ENCODE measurements around the gene LRRC37A. TPM values are rescaled to one million over a fixed set of nuclear protein-coding genes. Genes with fewer than 3 reads are reported as not detected.
"Not testable (repeated sequence)": the region's sequence is repeated elsewhere in the genome, so short reads cannot be mapped to it uniquely, and the experiment has no call there.

The LRRC37A gene
- under 1 TPM; 0.44 to 0.95 (median 0.63) TPM for total RNA-seq
- long read RNA-seq, partial matches to known transcripts, result 0 of 1 reads
- long read RNA-seq, other reads (novel, unspliced or antisense), result 1 of 1 reads

DNA sequence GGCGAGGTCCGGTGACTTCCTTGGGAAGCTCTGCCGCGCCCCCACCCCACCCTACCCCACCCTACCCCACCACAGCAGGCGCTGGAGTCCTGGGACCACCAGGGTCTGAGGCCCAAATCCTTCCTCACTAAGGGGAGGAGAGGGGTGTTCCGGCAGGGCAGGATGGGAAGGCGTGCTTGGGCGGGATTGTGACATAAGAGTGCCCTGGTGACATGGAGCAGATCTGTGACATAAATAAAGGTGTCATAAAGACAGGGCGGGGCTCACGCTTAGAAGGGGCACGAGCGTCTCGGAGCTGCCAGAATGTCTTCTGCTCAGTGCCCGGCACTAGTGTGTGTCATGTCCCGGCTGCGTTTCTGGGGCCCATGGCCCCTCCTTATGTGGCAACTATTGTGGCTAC lies at the start of gene LRRC37A:
TSS of gene LRRC37A (plus strand) at position 301 of the 400 bp plus-strand sequence. CDS start at position 304, 3 bp downstream.
- intact Hi-C loops (cut with DNase I); ATAC-seq: not testable (repeated sequence)
- no CpG with 5 or more reads among the region's 16 CpGs for WGBS (ENCODE audit: insufficient coverage, low coverage, low lambda C conversion rate, missing lambda C conversion rate)

DNA sequence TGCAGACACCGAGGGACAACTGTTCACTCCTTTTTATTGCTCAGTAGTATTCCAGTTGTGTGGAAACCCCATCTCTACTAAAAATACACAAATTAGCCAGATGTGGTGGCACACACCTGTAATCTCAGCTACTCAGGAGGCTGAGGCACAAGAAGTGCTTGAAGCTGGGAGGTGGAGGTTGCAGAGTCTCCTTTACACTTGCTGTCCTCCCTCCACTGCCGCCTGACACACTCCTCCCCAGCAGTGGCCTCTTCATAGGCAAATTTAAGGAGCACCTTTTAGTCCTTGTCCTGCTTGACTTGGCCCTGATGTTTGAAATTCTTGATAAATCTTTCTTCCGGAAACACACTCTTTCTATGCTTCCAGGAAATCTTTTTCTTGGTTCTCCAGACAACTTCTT lies 45.8 kb upstream of the LRRC37A start:
- ATAC-seq; H3K27me3 ChIP-seq; intact Hi-C loops (cut with DNase I); H3K36me3 ChIP-seq; DNase-seq; H3K27ac ChIP-seq; H3K4me3 ChIP-seq; H3K4me1 ChIP-seq; H3K9me3 ChIP-seq: not testable (repeated sequence)
- 72% methylated on average over 3 of the region's 3 CpGs for WGBS (ENCODE audit: insufficient coverage, low coverage, low lambda C conversion rate, missing lambda C conversion rate)

More for the DNA sequence above, at the start of gene LRRC37A:
- H3K4me3 ChIP-seq, H3K27ac ChIP-seq, H3K36me3 ChIP-seq, H3K27me3 ChIP-seq, H3K9me3 ChIP-seq, H3K4me1 ChIP-seq, DNase-seq: not testable (repeated sequence)

DNA sequence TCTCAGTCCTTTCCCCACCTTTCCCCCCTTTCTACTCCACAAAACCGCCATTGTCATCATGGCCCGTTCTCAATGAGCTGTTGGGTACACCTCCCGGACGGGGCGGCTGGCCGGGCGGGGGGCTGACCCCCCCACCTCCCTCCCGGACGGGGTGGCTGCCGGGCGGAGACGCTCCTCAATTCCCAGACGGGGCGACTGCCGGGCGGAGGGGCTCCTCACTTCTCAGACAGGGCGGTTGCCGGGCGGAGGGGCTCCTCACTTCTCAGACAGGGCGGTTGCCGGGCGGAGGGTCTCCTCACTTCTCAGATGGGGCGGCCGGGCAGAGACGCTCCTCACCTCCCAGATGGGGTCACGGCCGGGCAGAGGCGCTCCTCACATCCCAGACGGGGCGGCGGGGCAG lies 42.1 kb upstream of the LRRC37A start:
- H3K27me3 ChIP-seq; ATAC-seq; H3K27ac ChIP-seq; H3K36me3 ChIP-seq; H3K9me3 ChIP-seq; DNase-seq; intact Hi-C loops (cut with DNase I); H3K4me3 ChIP-seq; H3K4me1 ChIP-seq: not testable (repeated sequence)
- 83% methylated on average over 12 of the region's 31 CpGs for WGBS (ENCODE audit: insufficient coverage, low coverage, low lambda C conversion rate, missing lambda C conversion rate)

DNA sequence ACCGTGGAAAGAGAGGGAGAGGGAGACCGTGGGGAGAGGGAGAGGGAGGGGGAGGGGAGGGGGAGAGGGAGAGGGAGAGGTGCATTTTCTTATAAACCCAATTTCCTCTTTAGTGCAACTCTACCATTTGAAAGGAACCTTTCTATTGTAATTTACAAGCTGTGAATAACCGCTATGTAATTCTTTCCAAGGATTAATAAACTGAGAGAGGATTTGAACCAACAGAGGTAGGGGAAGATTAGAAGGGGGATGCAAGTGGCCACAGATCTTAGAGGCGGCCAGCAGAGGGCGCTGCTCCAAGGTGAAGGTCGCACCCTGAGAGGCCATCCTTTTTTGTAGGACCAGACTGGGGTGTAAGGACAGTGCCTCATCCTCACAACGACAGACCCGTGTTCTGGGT lies 41.2 kb upstream of the LRRC37A start:
- H3K4me1 ChIP-seq; intact Hi-C loops (cut with DNase I); H3K9me3 ChIP-seq; H3K27me3 ChIP-seq; H3K36me3 ChIP-seq; H3K4me3 ChIP-seq; H3K27ac ChIP-seq: not testable (repeated sequence)
- peak; percentile 56 to 78 (median 65) for DNase-seq
- 32% methylated on average over 6 of the region's 8 CpGs for WGBS (ENCODE audit: insufficient coverage, low coverage, low lambda C conversion rate, missing lambda C conversion rate)
- TF ChIP-seq, protein P1, sequence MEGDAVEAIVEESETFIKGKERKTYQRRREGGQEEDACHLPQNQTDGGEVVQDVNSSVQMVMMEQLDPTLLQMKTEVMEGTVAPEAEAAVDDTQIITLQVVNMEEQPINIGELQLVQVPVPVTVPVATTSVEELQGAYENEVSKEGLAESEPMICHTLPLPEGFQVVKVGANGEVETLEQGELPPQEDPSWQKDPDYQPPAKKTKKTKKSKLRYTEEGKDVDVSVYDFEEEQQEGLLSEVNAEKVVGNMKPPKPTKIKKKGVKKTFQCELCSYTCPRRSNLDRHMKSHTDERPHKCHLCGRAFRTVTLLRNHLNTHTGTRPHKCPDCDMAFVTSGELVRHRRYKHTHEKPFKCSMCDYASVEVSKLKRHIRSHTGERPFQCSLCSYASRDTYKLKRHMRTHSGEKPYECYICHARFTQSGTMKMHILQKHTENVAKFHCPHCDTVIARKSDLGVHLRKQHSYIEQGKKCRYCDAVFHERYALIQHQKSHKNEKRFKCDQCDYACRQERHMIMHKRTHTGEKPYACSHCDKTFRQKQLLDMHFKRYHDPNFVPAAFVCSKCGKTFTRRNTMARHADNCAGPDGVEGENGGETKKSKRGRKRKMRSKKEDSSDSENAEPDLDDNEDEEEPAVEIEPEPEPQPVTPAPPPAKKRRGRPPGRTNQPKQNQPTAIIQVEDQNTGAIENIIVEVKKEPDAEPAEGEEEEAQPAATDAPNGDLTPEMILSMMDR (IDR thresholded peaks at IDR 0.05), result peak; percentile 36 to 74 (median 56)
- peak; percentile 77 to 92 (median 88) for ATAC-seq

DNA sequence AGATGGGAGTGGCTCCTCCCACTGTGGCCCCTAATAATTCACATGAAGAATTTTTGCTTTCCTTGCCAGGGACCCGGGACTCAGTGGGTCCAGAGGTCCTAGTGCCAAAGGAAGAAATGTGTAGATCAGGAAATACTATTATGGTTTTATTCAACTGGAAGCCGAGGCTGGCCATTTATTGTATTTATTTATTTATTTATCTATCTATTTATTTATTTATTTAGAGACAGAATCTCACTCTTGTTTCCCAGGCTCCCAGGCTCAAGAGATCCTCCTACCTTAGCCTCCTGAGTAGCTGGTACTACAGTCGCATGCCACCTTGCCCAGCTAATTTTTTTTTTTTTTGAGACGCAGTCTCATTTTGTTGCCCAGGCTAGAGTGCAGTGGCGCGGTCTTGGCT lies 40.7 kb upstream of the LRRC37A start:
- WGBS (ENCODE audit: insufficient coverage, low coverage, low lambda C conversion rate, missing lambda C conversion rate), result 93% methylated on average over 2 of the region's 6 CpGs
- intact Hi-C loops (cut with DNase I); H3K4me3 ChIP-seq: not testable (repeated sequence)

DNA sequence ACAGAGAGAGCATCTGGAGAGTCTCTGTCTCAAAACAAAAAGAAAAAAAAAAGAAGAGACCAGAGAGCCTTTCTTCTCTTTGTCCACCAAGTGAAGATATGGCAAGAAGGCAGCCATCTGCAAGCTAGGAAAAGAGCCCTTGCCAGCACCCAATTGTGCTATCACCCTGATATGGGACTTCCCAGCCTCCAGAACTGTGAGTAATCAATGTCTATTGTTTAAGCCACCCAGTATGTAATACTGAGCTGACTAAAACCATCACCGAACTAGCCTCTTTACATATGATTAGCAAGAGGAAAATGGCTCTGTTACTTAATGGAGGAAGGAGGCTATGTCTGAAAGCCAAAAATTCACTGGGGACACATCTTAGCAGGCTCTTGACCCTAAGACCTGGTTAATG lies 38.6 kb upstream of the LRRC37A start:
- intact Hi-C loops (cut with DNase I); H3K9me3 ChIP-seq; DNase-seq; H3K4me1 ChIP-seq; ATAC-seq; H3K4me3 ChIP-seq; H3K27ac ChIP-seq; H3K27me3 ChIP-seq; H3K36me3 ChIP-seq: not testable (repeated sequence)
- no CpG with 5 or more reads among the region's 1 CpG for WGBS (ENCODE audit: insufficient coverage, low coverage, low lambda C conversion rate, missing lambda C conversion rate)

More for the DNA sequence above, 40.7 kb upstream of the LRRC37A start:
- not testable (repeated sequence) for H3K36me3 ChIP-seq, H3K27me3 ChIP-seq, H3K27ac ChIP-seq, H3K4me1 ChIP-seq, H3K9me3 ChIP-seq, DNase-seq, ATAC-seq

DNA sequence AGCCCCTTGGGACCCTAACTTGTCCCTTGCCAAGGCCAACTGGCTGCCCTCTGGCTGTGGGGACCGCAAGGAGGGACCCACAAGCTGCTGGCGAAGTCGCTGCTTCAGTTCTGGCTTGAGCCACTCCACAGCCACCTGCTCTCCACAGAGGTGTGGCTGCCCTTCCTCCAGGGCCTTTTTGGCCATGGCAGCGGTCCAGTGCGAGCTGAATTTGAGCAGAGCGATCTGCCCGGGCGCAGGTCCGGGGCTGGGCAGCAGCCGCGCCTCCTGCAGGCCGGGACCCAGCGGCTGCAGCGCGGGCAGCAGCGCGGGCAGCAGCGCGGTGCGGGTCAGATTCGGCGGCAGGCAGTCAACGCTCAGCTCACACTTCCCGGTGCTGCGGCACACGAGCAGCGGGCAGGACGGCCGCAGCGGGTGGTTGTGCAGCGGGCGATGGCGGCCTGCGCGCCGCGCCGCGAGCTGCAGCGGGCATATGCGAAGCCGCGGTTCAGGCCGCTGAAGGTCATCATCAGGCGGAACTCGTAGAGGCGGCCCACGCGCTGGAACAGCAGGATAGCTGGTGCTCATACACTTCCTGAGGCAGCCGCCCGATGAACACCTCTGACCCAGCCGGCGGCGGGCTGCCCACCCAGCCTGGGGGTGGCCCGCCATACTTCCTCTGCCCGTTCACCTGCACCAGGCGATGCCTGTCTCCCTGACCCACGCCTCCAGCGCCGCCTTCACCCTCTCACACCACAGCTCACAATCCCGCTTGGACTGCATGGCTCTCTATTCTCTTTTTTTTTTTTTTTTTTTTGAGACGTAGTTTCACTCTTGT lies 34.9 kb upstream of the LRRC37A start:
- H3K27me3 ChIP-seq; H3K27ac ChIP-seq; intact Hi-C loops (cut with DNase I); H3K4me1 ChIP-seq; H3K9me3 ChIP-seq; H3K36me3 ChIP-seq: not testable (repeated sequence)
- DNase-seq (peak; percentile 43 to 65 (median 53)), ATAC-seq (peak; percentile 86 to 91 (median 90))
- peak overlapping the region; percentile 20 to 47 (median 28) for H3K4me3 ChIP-seq
- 0% methylated on average over 2 of the region's 62 CpGs for WGBS (ENCODE audit: insufficient coverage, low coverage, low lambda C conversion rate, missing lambda C conversion rate)
- TF ChIP-seq, protein P1 (IDR thresholded peaks at IDR 0.05), result peak in 3 of 4 donors; percentile 12 to 35 (median 26)

Data from right lobe of liver (tissue), 6 donors.